K562 (cell line): Measurements from ENCODE around the gene ZNF800.

Experiments used
- DPF2 ChIP-seq: fragments of 450-650 bp; IDR thresholded peaks from 2 replicates; pipeline ENCODE4 v1.6.1; 2016
- KLF10 ChIP-seq: fragments of 250-450 bp; sonication (Bioruptor Pico); IDR thresholded peaks from 2 replicates; pipeline ENCODE4 v1.6.1; 2021; ENCODE audit warnings: matching md5 sums
- POLR2AphosphoS2 ChIP-seq: IDR thresholded peaks from 2 replicates; pipeline ENCODE4 v1.6.1; 2012; ENCODE audit warnings: low read length, improper control_type of control experiment
- TF ChIP-seq, protein P1 (sequence below): sonication (generic); formaldehyde crosslinking; IDR thresholded peaks from 2 replicates; pipeline ENCODE4 v1.9.0; 2022; ENCODE audit warnings: mild to moderate bottlenecking, missing genetic modification reagents

DNA sequence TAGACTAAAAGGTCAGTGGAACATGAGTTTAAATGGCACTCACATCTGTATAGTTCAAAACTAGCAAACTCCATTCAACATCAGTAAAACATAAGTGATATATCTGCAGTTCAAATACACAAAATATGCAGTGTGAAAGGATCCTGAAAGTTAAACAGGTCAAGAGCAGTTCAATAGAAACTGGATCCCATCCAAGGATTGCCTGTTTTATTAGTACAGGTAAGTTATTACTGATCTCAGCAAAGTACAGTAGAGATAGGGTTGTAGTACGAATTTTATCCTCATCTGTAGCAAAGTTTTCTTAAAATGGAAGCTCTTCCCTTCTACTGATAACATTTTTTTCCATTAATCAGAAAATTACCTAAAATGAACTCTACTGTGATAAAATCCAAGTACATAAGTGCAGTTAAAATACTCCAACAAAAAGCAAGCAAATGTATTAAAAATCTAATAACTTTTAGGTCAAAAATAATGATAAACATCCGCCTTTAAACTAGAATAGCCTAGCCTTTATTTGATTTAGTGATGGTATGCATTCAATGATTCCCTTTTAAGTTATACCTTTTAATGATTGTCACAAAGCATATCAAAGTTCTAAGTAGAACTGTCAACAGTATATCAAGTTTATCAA is 2.2 kb downstream of the ZNF800 start:
- TF ChIP-seq, protein P1, sequence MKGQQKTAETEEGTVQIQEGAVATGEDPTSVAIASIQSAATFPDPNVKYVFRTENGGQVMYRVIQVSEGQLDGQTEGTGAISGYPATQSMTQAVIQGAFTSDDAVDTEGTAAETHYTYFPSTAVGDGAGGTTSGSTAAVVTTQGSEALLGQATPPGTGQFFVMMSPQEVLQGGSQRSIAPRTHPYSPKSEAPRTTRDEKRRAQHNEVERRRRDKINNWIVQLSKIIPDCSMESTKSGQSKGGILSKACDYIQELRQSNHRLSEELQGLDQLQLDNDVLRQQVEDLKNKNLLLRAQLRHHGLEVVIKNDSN (CRISPR knock-in tag): no peak
- TF ChIP-seq POLR2AphosphoS2: no peak
- TF ChIP-seq KLF10 (CRISPR knock-in tag): no peak
- TF ChIP-seq DPF2: no peak
